ENCODE results near the gene KCNAB1. TPM values are rescaled to one million over a fixed set of nuclear protein-coding genes. Genes with fewer than 3 reads are reported as not detected.

Gene KCNAB1
- total and polyA plus RNA-seq, 2 donors (not counting 3 experiments of a cell fraction or from before 2014, with no cell fraction given), result 0.21 TPM; not detected in 1

DNA sequence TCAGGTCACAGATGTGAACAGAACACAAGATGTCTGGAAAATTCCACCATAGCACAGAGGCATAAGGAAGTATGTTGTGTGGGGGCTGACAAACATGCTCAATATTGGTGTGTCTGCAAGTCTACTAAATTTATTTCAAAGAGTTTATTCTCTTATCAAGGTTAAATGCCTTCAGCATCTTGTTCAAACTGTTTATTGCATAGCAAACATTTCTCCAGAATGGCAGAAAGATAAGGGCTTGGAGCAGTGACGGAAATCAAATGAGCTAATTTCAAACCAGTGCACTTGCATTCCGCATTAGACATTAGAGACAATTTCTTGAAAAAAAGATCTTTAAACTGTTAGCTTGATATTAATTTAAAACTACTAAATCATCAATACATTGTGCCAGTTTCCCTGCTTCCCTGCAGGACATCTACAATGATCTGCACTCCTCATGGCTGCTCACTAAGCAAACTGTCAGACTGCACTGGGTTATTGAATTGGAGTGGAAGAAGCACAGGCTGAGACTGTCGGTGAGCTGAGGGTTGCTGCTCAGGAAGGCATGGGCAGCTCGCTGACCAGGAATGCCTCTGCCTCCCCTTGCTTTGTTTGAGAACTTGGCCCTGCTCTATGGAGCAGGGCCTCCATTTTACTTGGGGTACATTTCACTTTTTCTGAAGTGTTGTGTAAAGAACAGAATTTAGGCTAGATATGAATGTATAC lies 89.4 kb downstream of the KCNAB1 start:
- Histone ChIP-seq H2AFZ (ENCODE audit: low read depth, low read length) (no peak overlapping the region), H3K9me3 (replicated peaks; ENCODE audit: control insufficient read depth, insufficient read depth, low read length) (no peaks in the 10 kb centered on the region), H3K9me1 (replicated peaks; ENCODE audit: control insufficient read depth, extremely low read depth, insufficient read depth, low read length) (no peaks in the 10 kb centered on the region), H3K4me3 (replicated peaks in 1 of 3; ENCODE audit: insufficient read depth in 1 of 3, low read depth in 1 of 3, low read length in 3 of 3) (no peak overlapping the region), H4K20me1 (replicated peaks; ENCODE audit: control insufficient read depth, extremely low read depth, insufficient read depth, low read length) (no peaks in the 10 kb centered on the region), H3K4me1 (ENCODE audit: control insufficient read depth, extremely low read depth, insufficient read depth, low read length) (peaks cover 28% of the 10 kb centered on the region), H3K27me3 (ENCODE audit: control insufficient read depth in 2 of 2, insufficient read depth in 2 of 2, low read length in 2 of 2) (no peaks in the 10 kb centered on the region), H3K36me3 (ENCODE audit: control insufficient read depth in 2 of 2, extremely low read depth in 1 of 2, insufficient read depth in 2 of 2, low read length in 2 of 2) (no peaks in the 10 kb centered on the region), H3K9ac (replicated peaks; ENCODE audit: extremely low read depth, insufficient read depth, low read length) (no peak overlapping the region), H3K79me2 (ENCODE audit: control insufficient read depth, insufficient read depth, low read length) (no peaks in the 10 kb centered on the region), H3K4me2 (ENCODE audit: insufficient read depth, low read length) (no peak overlapping the region), H3K27ac (ENCODE audit: insufficient read depth, low read depth, low read length) (no peak overlapping the region)
- peak; percentile 24 for FAIRE-seq
- ChIA-PET POLR2A (no interaction called here), CTCF (interaction anchor here (1.4 kb wide), 1 partner anchor 300 kb away, joined by 3 read pairs; no protein-coding TSS in a partner anchor)
- BruUV-seq (replicated peaks), result no TSS peak
- dilution Hi-C loops (cut with MboI; ENCODE audit: extremely low pct_ligation_motif_present, low sequenced_read_pairs), result no loop called here
- TF ChIP-seq POLR2AphosphoS5 (IDR thresholded peaks at IDR 0.05; ENCODE audit: insufficient read depth, low read depth, low read length) (no peak), GATA2 (IDR thresholded peaks at IDR 0.05; ENCODE audit: insufficient read depth, insufficient read length, low read depth, low read length) (no peak), EZH2 (IDR thresholded peaks at IDR 0.05; ENCODE audit: borderline replicate concordance, low read depth, low read length, severe bottlenecking) (no peak), CTCF (IDR thresholded peaks at IDR 0.05; ENCODE audit: extremely low read depth in 1 of 2, insufficient read depth in 1 of 2, low read depth in 1 of 2, low read length in 2 of 2) (no peak), JUN (IDR thresholded peaks at IDR 0.05; ENCODE audit: borderline replicate concordance, insufficient read depth, insufficient read length, low read depth) (no peak), MYC (IDR thresholded peaks at IDR 0.05; ENCODE audit: low read depth, low read length) (no peak), POLR2A (IDR thresholded peaks at IDR 0.05; ENCODE audit: low read depth, low read length) (no peak), FOS (IDR thresholded peaks at IDR 0.05; ENCODE audit: borderline replicate concordance, insufficient read depth, low read length) (no peak), MAX (IDR thresholded peaks at IDR 0.05; ENCODE audit: insufficient read depth, insufficient read length) (no peak)
- intact Hi-C loops (cut with micrococcal nuclease), result loop anchor here (2.0 kb wide), 2 partner anchors 35 to 279 kb away; no protein-coding TSS in a partner anchor
- no peak for DNase-seq (ENCODE audit: low read depth, low spot score)

Data from endothelial cell of umbilical vein (primary cell).